RWPE2 (cell line): Measurements from ENCODE around the gene NUDT3.

Source experiments
- ATAC-seq: fragments of 200-7000 bp; cut with Tn5 transposase; 3 replicates; pipeline ENCODE4 v1.9.1; 2021; ENCODE audit warnings: low read depth
- DNase-seq: peaks from one replicate; pipeline ENCODE4 v3.0.0-alpha.2; 2020; ENCODE audit warnings: low spot score
- H3K27ac ChIP-seq: fragments of 450-650 bp; 2 replicates; pipeline ENCODE4 v1.5.1; 2017; ENCODE audit warnings: mild to moderate bottlenecking; ENCODE audit not compliant: poor library complexity, severe bottlenecking
- H3K27me3 ChIP-seq: fragments of 250-450 bp; sonication (Bioruptor Pico); 2 replicates; pipeline ENCODE4 v1.5.1; 2021; ENCODE audit warnings: mild to moderate bottlenecking, moderate library complexity; ENCODE audit not compliant: insufficient read depth, poor library complexity, severe bottlenecking
- H3K36me3 ChIP-seq: fragments of 250-450 bp; sonication (Bioruptor Pico); 2 replicates; pipeline ENCODE4 v1.5.1; 2020; ENCODE audit warnings: low read depth, mild to moderate bottlenecking, moderate library complexity
- H3K4me1 ChIP-seq: fragments of 250-450 bp; sonication (Bioruptor Pico); 2 replicates; pipeline ENCODE4 v1.5.1; 2021; ENCODE audit warnings: mild to moderate bottlenecking, moderate library complexity; ENCODE audit not compliant: insufficient read depth, poor library complexity, severe bottlenecking
- H3K4me3 ChIP-seq: fragments of 250-450 bp; sonication (Bioruptor Pico); 2 replicates; pipeline ENCODE4 v1.5.1; 2021; ENCODE audit warnings: mild to moderate bottlenecking, moderate library complexity; ENCODE audit not compliant: severe bottlenecking
- H3K9me3 ChIP-seq: fragments of 250-450 bp; sonication (Bioruptor Pico); 2 replicates; pipeline ENCODE4 v1.5.1; 2021; ENCODE audit warnings: mild to moderate bottlenecking, moderate library complexity; ENCODE audit not compliant: severe bottlenecking
- CTCF ChIP-seq: fragments of 450-650 bp; IDR thresholded peaks from one replicate; pipeline ENCODE4 v1.5.1; 2017; ENCODE audit warnings: mild to moderate bottlenecking, moderate library complexity; ENCODE audit not compliant: poor library complexity, severe bottlenecking

NUDT3 gene

DNA sequence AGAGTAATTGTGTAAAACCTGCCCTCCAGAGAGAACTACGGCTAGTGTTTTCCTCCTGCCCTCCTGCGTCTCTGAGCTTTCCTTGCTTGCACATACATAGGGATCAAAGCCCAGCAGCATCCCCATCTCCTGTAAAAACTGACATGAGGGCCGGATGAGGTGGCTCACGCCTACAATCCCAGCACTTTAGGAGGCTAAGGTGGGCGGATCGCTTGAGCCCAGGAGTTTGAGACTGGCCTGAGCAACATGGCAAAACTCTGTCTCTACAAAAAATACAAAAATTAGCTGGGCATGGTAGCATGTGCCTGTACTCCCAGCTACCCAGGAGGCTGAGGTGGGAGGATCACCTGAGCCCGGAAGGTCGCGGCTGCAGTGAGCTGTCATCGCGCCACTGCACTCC, 103.3 kb downstream of the NUDT3 start:
- no peaks in the 10 kb centered on the region for H3K4me1 ChIP-seq

DNA sequence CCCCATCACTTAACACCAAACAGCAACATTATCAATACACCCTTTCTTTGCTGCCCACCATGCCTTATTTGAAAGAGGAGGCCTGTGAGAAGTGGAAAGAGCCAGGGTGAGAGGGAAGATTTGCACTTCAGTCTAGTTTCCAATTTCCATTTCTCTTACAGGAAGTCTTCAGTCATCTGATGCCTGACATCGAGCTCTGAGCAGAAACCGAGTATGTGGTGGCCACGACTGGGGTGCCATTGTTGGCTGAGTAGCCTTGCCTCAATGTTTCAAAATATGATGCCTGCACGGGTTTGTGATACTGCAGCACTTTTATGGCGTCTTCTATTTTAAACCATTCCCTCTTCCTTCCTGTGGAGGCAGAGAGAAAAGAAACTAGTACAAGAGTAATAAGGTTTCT, 103.9 kb downstream of the NUDT3 start:
- no peak overlapping the region for H3K4me3 ChIP-seq
- no peak overlapping the region for H3K27ac ChIP-seq
- no peak for DNase-seq
- H3K4me1 ChIP-seq = no peaks in the 10 kb centered on the region
- peaks cover 55% of the 10 kb centered on the region for H3K36me3 ChIP-seq
- ATAC-seq = no peak
- H3K9me3 ChIP-seq = no peaks in the 10 kb centered on the region
- TF ChIP-seq CTCF = no peak
- no peaks in the 10 kb centered on the region for H3K27me3 ChIP-seq

More for the DNA sequence above, 103.3 kb downstream of the NUDT3 start:
- Histone ChIP-seq H3K27ac (no peak overlapping the region), H3K36me3 (peaks cover 52% of the 10 kb centered on the region), H3K9me3 (no peaks in the 10 kb centered on the region), H3K27me3 (no peaks in the 10 kb centered on the region), H3K4me3 (no peak overlapping the region)
- no peak for DNase-seq
- ATAC-seq = no peak
- no peak for TF ChIP-seq CTCF

DNA sequence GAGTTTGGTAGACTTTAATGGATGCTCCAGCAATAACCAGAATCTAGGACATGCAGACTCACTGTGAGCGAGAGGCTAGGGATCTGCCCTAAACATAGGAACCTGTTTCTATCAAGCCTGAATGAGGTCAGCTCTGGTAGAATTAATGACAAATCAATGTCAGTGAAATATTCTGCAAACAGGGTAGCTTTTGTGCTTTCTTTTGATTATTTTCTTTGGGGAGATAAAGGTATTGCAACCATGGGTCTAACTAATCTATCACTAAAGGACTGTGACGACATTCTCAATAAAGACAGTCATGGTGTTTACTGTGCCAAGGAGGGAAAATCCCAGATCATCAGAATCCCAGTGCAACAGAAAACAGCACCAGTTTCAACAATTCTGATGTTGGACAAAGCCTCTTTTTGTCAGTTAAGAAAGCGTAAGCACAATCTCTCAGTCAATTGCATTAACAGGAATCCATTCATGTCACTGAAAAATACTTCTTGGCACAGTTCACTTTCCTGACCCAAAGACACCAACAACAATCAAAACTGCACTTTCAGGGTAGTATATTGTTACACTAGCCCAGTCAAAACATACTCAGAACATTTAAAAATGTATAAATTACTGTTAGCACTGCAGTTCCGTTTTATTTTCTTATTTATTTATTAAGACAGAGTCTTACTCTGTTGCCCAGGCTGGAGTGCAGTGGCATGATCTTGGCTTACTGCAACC, 106.9 kb downstream of the NUDT3 start:
- Histone ChIP-seq H3K4me3 (no peak overlapping the region), H3K36me3 (peaks cover 35% of the 10 kb centered on the region; the same call in 1 of the 2 replicates), H3K27ac (no peak overlapping the region), H3K27me3 (no peaks in the 10 kb centered on the region), H3K9me3 (no peaks in the 10 kb centered on the region), H3K4me1 (no peaks in the 10 kb centered on the region)
- DNase-seq = no peak
- no peak for TF ChIP-seq CTCF
- no peak for ATAC-seq

DNA sequence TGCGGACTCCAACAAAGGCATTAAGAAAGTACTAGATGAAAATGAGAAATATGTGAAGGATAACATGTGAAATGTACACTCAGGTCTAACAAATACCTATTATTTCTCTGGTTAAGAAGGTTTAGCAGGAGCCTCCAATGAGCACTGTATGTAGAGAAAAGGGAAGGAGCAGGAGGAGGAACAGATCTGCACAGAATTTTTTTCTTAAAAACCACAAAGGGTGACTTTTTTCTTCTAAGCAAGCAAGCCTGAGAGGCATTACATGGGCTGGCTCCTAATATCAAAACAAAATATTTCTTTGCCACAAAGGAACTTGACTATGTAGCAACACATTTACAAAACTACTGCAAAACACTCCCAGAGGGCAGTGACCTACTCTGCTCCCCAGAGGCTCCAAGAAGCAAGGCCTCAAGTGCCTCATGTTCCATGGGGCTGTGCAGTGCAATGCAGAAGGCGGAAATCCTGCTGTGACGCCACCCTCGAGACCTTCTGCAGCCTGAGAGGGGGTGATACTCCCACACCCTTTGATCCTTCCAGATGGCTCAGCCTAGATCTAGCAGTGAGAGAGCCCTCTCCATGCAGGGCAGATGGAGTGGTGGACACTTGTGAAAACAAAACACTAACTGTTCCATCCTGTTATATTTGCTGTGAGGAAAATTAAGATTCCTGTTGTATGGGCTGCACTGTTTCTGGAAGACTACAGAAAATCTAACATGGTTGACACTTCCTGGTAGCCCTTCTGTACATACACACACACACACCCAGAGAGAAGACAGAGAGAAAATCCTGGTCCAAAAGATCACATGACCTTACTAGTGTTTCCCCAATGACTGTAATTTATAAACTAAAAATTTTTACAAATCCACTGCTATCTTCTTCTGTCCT, 107.7 kb downstream of the NUDT3 start:
- no peak for TF ChIP-seq CTCF
- H3K4me3 ChIP-seq = no peak overlapping the region
- no peak for DNase-seq
- no peak for ATAC-seq
- no peaks in the 10 kb centered on the region for H3K4me1 ChIP-seq
- no peaks in the 10 kb centered on the region for H3K9me3 ChIP-seq
- no peaks in the 10 kb centered on the region for H3K27me3 ChIP-seq
- H3K36me3 ChIP-seq = peaks cover 35% of the 10 kb centered on the region; the same call in 1 of the 2 replicates
- no peak overlapping the region for H3K27ac ChIP-seq
